Spinal cord (tissue), 10 donors: ENCODE data around the gene ADAMTS3. TPM values are rescaled to one million over a fixed set of nuclear protein-coding genes. Genes with fewer than 3 reads are reported as not detected.
"Not testable (repeated sequence)": the region's sequence is repeated elsewhere in the genome, so short reads cannot be mapped to it uniquely, and the experiment has no call there.

Experiments used
- DNase-seq, 6 donors: peaks; one replicate each; pipeline versions ENCODE4 v3.0.0 to v3.0.0-alpha.2; 2013 to 2015; ENCODE audit warnings: low spot score in 6 of 6, low read depth in 4 of 6
- H3K27ac ChIP-seq: one replicate; pipeline ENCODE4 v1.5.1; 2013; ENCODE audit warnings: low read depth, low read length, control low read depth
- H3K27me3 ChIP-seq: one replicate; pipeline ENCODE4 v1.6.1; 2013; ENCODE audit warnings: low read length; ENCODE audit not compliant: control insufficient read depth, insufficient read depth
- H3K36me3 ChIP-seq: one replicate; pipeline ENCODE4 v1.6.1; 2013; ENCODE audit warnings: low read length; ENCODE audit not compliant: control insufficient read depth, insufficient read depth
- H3K4me1 ChIP-seq: one replicate; pipeline ENCODE4 v1.6.1; 2013; ENCODE audit warnings: low read length; ENCODE audit not compliant: control insufficient read depth, insufficient read depth
- H3K4me3 ChIP-seq: one replicate; pipeline ENCODE4 v1.5.1; 2013; ENCODE audit warnings: low read depth, low read length, control low read depth
- H3K9me3 ChIP-seq: one replicate; pipeline ENCODE4 v1.6.1; 2013; ENCODE audit warnings: low read length; ENCODE audit not compliant: control insufficient read depth, insufficient read depth
- WGBS: methylation state at CpG from one replicate; pipeline ENCODE4 v1.1.5; 2013; ENCODE audit warnings: missing lambda C conversion rate; ENCODE audit not compliant: insufficient coverage; 5-methylcytosine and 5-hydroxymethylcytosine counted together
- polyA plus RNA-seq, 2 donors: library from polyadenylated mRNA; unstranded; fragments of 120-200 nt; gene quantifications; one replicate each; pipeline ENCODE4 v1.2.1, GENCODE V29; 2013; ENCODE audit not compliant: insufficient read length in 2 of 2
- total RNA-seq, 2 donors: library from RNA; depleted of rRNA in 1 of 2; stranded (reverse); fragments of 120-200 nt in 1 of 2; fragments of >200 nt in 1 of 2; gene quantifications; one replicate each; pipeline versions ENCODE4 v1.2.3 to v1.2.4, GENCODE V29; 2013 to 2014
- donor health status: healthy.

The ADAMTS3 gene
- total and polyA plus RNA-seq, 4 donors, result 5.8 to 16.9 (median 7.6) TPM

DNA sequence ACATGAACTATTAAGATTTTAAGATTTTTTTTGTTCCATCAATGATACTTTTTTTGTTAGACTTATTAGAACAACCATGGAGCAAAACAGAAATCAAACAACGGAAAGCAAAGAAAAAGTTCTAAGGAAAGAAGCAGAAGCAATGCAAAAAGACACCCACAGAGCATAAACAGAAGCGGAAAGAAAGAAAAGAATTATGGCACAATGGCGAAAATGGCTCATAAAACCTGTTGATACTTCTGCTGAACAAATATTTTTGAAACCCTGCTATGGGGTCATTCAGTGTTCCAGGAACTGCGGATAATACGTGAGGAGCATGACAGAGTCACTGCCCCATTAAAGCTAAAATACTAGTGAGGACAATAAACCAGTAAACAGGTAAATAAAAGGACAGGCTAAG is 138.0 kb downstream of the ADAMTS3 start:
- no peaks in the 10 kb centered on the region for H3K36me3 ChIP-seq
- DNase-seq, result no peak
- H3K4me1 ChIP-seq, result no peaks in the 10 kb centered on the region
- 40% methylated on average over 1 of the region's 5 CpGs for WGBS
- no peak overlapping the region for H3K4me3 ChIP-seq
- H3K9me3 ChIP-seq, result no peaks in the 10 kb centered on the region
- no peak overlapping the region for H3K27ac ChIP-seq
- no peaks in the 10 kb centered on the region for H3K27me3 ChIP-seq

DNA sequence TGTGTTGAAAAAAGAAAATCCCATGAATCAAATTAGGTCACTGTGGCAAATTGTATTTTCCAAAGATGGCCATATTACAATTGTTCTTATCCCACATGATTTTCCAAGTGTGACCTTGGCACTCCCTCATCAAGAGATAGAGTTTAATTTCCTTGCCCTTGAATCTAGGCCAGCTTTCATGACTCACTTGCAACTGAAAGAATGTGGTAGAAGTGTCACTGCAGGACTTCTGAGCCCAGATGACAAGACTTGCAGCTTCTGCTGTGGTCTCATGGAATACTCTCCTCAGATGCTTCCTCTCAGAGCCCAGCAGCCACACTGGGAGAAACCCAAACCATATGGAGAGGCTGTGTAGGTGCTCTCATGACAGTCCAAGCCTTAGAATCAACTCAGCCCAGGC is 139.0 kb downstream of the ADAMTS3 start:
- Histone ChIP-seq H3K9me3 (no peaks in the 10 kb centered on the region), H3K4me1 (no peaks in the 10 kb centered on the region), H3K36me3 (no peaks in the 10 kb centered on the region), H3K27ac (no peak overlapping the region), H3K4me3 (no peak overlapping the region), H3K27me3 (no peaks in the 10 kb centered on the region)
- no peak for DNase-seq

DNA sequence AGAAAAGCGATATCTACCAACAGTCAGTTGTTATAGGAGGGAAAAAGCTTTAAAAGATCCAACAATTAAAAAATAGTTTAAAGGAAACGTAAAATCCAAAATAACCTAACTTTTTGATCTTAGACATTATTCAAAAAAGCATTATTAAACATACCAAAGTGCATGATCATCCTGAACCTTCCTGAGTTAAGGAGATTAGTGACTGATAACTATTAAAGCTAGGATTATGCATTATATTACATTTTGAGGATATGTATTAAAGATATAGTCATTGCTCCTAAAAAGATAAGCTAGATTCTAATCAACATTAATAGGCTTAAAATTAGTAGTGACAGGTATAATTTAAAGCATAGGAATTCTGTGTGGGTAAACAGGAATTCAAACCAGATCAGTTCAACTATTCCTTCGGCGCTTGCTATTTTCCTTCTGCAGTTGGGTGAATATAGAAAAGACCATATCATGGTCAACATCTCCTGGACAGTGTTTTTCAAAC is 139.6 kb downstream of the ADAMTS3 start:
- Histone ChIP-seq H3K27ac (no peak overlapping the region), H3K9me3 (no peaks in the 10 kb centered on the region), H3K4me3 (no peak overlapping the region), H3K4me1 (no peaks in the 10 kb centered on the region), H3K36me3 (no peaks in the 10 kb centered on the region), H3K27me3 (no peaks in the 10 kb centered on the region)
- no CpG with 5 or more reads among the region's 4 CpGs for WGBS
- no peak for DNase-seq

DNA sequence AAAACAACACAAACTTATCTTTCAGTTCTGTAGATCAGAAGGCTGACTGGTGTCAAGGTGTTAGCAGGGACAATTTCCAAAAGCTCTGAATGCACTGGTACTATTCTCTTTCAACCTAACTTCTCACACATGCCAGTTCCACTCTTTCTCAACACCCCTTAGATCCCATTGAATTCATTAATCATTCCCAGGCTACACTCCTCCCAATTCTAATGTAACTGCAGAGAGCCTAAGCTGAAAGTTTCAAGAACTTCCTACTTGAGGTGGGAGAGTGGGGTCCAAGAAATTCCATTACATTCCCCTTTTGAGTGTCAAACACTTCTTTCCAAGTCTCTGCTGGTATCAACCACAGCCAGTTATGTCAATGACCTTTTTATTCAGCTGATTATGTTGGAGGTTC is 142.0 kb downstream of the ADAMTS3 start:
- Histone ChIP-seq H3K36me3 (no peaks in the 10 kb centered on the region), H3K4me3 (no peak overlapping the region), H3K27me3 (no peaks in the 10 kb centered on the region), H3K27ac (no peak overlapping the region), H3K4me1 (no peaks in the 10 kb centered on the region), H3K9me3 (no peaks in the 10 kb centered on the region)
- no peak for DNase-seq

DNA sequence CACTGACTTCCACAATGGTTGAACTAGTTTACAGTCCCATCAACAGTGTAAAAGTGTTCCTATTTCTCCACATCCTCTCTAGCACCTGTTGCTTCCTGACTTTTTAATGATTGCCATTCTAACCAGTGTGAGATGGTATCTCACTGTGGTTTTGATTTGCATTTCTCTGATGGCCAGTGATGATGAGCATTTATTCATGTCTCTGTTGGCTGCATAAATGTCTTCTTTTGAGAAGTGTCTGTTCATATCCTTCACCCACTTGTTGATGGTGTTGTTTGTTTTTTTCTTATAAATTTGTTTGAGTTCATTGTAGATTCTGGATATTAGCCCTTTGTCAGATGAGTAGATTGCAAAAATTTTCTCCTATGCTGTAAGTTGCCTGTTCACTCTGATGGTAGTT is 143.1 kb downstream of the ADAMTS3 start:
- H3K27me3 ChIP-seq, H3K4me1 ChIP-seq, H3K27ac ChIP-seq, DNase-seq, H3K36me3 ChIP-seq, H3K4me3 ChIP-seq, H3K9me3 ChIP-seq: not testable (repeated sequence)

DNA sequence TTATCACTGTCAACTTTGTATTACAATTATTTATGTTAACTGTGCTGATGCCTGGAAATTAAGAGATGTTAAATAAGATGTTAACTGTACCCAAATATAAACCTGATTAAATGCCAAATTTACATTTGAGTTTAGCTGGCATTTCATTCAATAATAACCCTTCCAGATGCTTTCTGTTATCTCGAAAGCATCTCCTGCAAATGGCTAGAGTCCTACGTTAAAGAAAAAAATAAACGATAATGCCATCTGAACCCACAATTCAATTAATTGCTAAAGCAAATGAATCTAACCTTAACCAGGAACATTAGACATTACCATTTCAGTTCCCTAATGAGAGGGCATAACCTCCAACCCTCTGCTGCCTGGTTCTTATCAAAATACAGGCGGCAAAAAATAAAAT is 145.0 kb downstream of the ADAMTS3 start:
- peaks cover 4% of the 10 kb centered on the region for H3K4me1 ChIP-seq
- WGBS, result 97% methylated on average over 3 of the region's 4 CpGs
- H3K36me3 ChIP-seq, result no peaks in the 10 kb centered on the region
- H3K9me3 ChIP-seq, result no peaks in the 10 kb centered on the region
- no peak overlapping the region for H3K27ac ChIP-seq
- no peaks in the 10 kb centered on the region for H3K27me3 ChIP-seq
- H3K4me3 ChIP-seq, result no peak overlapping the region
- no peak for DNase-seq

DNA sequence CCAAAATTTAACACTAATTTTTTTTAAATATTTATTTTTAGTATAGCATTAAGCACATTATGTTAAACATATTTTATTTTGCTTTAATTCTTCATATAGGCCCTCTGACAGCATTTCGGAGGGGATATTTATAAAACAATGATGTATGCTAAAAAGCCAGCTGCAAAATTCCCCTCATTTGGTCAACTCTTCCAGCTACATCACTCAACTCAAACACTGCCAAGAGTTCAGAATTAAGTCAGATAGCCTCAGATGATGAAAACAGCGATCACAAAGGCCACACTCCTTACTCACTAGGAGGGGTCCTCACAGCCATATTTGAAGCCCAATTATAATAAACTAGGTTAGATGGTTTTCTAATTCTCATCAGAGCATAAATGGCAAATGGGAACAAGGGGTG is 146.6 kb downstream of the ADAMTS3 start:
- no peaks in the 10 kb centered on the region for H3K9me3 ChIP-seq
- no peaks in the 10 kb centered on the region for H3K27me3 ChIP-seq
- WGBS, result no CpG with 5 or more reads among the region's 2 CpGs
- H3K36me3 ChIP-seq, result no peaks in the 10 kb centered on the region
- no peak overlapping the region for H3K4me3 ChIP-seq
- H3K27ac ChIP-seq, result no peak overlapping the region
- H3K4me1 ChIP-seq, result peaks cover 6% of the 10 kb centered on the region
- no peak for DNase-seq

DNA sequence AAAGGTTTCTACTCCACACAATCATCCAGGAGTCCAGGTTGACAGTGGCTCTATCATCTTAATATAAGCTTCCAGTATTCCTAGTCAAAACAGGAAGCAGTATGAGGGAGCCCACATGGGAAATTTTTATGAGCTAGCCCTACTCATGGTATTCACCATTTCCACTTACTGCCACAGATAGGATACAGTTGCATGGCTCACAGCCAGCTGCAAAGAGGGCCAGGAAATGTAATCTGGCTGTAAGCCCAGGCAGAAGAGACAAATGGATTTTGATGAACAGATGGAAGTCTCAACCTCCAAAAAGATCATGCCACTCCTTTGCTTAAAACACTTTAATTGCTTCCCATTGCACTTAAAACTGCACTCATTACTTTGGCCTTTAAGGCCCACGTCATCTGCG is 150.6 kb downstream of the ADAMTS3 start:
- peaks cover 6% of the 10 kb centered on the region for H3K4me1 ChIP-seq
- no peak overlapping the region for H3K27ac ChIP-seq
- H3K9me3 ChIP-seq, result no peaks in the 10 kb centered on the region
- H3K4me3 ChIP-seq, result no peak overlapping the region
- no peaks in the 10 kb centered on the region for H3K36me3 ChIP-seq
- no peaks in the 10 kb centered on the region for H3K27me3 ChIP-seq
- WGBS, result 30% methylated on average over 2 of the region's 2 CpGs
- peak in 3 of 6 donors; percentile 42 to 90 (median 87) for DNase-seq

DNA sequence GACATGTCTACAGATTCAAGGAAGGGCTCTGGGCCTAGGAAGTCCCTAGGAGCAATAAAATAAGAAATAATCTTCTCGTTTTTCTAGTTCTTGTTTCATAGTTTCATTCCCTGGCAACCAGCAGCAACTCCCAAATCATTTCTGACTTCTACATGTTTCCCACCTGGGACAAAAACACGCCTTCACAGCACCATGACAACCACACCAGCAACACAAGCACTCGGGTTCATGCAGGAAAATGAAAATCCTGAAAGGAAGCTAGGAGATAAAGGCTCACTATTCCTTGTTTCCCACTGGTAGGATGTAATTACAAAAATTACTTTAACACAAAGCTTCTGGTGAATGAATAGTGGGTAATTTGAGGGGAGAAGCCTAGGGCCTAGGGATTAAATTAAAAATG is 158.9 kb downstream of the ADAMTS3 start:
- peak in 3 of 6 donors; percentile 20 to 68 (median 49) for DNase-seq
- no peak overlapping the region for H3K27ac ChIP-seq
- H3K36me3 ChIP-seq, result no peaks in the 10 kb centered on the region
- H3K9me3 ChIP-seq, result peaks cover 1% of the 10 kb centered on the region
- no peak overlapping the region for H3K4me3 ChIP-seq
- no peaks in the 10 kb centered on the region for H3K4me1 ChIP-seq
- H3K27me3 ChIP-seq, result no peaks in the 10 kb centered on the region
- 0% methylated on average over 1 of the region's 3 CpGs for WGBS

DNA sequence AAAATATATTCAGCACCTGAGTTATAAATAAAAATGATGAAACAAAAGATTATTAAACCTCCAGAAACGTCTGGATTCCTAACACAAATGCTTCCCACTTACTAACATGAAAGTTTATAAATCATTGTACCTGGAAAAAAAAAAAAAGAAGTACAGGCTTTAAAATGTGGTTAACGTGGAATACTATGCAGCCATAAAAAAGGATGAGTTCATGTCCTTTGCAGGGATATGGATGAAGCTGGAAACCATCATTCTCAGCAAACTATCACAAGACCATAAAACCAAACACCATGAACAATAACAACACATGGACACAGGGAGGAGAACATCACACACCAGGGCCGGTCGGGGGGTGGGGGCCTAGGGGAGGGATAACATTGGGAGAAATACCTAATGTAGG is 160.5 kb downstream of the ADAMTS3 start:
- H3K36me3 ChIP-seq, result no peaks in the 10 kb centered on the region
- no peaks in the 10 kb centered on the region for H3K27me3 ChIP-seq
- WGBS, result no CpG with 5 or more reads among the region's 4 CpGs
- no peak overlapping the region for H3K27ac ChIP-seq
- no peaks in the 10 kb centered on the region for H3K4me1 ChIP-seq
- H3K9me3 ChIP-seq, result peaks cover 1% of the 10 kb centered on the region
- DNase-seq, result no peak
- H3K4me3 ChIP-seq, result no peak overlapping the region

DNA sequence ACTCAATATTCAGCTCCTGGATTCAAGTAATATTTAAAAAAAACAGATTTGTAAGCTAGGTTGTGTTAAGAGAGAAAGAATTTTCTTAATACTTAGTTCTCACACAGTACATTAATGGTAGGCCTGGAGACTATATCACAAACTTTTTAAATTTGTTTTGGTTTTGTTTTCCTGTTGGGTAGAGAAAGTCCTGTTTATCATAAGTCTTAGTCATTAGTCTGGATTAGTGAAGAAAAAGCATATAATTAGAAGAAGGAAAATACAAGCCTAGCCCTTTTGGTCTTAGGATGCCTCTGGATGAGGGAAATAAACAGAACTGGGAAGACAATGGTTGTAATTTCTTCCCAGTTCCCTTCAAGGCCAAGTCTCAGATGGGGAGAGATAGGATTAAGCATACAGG is 163.6 kb downstream of the ADAMTS3 start:
- no peak for DNase-seq
- Histone ChIP-seq H3K27me3 (no peaks in the 10 kb centered on the region), H3K4me1 (no peaks in the 10 kb centered on the region), H3K27ac (no peak overlapping the region), H3K36me3 (no peaks in the 10 kb centered on the region), H3K4me3 (no peak overlapping the region), H3K9me3 (no peaks in the 10 kb centered on the region)
